Stimulated activated CD4-positive, alpha-beta T cell treated with anti-CD3 and anti-CD28 coated beads, Interleukin-12 subunit alpha, Interleukin-12 subunit beta, amount 100 ng/mL, for 4 hours (primary cell): ENCODE measurements around the gene BARX1.
"Not testable (repeated sequence)": the region's sequence is repeated elsewhere in the genome, so short reads cannot be mapped to it uniquely, and the experiment has no call there.

Experiments used
- DNase-seq: peaks from one replicate; pipeline ENCODE4 v3.0.0-alpha.2; 2020

BARX1 gene

GRCh38 chr9:93955111-93955980 lies at the start of gene BARX1:
TSS of gene BARX1 (minus strand) at chr9:93955355. CDS start at chr9:93955146, 209 bp downstream.
- DNase-seq: no peak

GRCh38 chr9:94002316-94003140 lies 47.4 kb upstream of the BARX1 start:
- no peak for DNase-seq

- DNase-seq: no peak
Measured at GRCh38 chr9:93996863-93997262, 41.7 kb upstream of the BARX1 start.

- no peak for DNase-seq
Measured at GRCh38 chr9:93996367-93996766, 41.2 kb upstream of the BARX1 start.

GRCh38 chr9:93994545-93994944 lies 39.4 kb upstream of the BARX1 start:
- DNase-seq: no peak

- DNase-seq: no peak
Measured at GRCh38 chr9:93994132-93994531, 39.0 kb upstream of the BARX1 start.

GRCh38 chr9:93992830-93993229 lies 37.7 kb upstream of the BARX1 start:
- DNase-seq: no peak

GRCh38 chr9:93990448-93990847 lies 35.3 kb upstream of the BARX1 start:
- DNase-seq: no peak

- no peak for DNase-seq
Measured at GRCh38 chr9:93988056-93988455, 32.9 kb upstream of the BARX1 start.

GRCh38 chr9:93984860-93985259 lies 29.7 kb upstream of the BARX1 start:
- no peak for DNase-seq

GRCh38 chr9:93983875-93984274 lies 28.7 kb upstream of the BARX1 start:
- no peak for DNase-seq

- no peak for DNase-seq
Measured at GRCh38 chr9:93979721-93980120, 24.6 kb upstream of the BARX1 start.

GRCh38 chr9:93978551-93978950 lies 23.4 kb upstream of the BARX1 start:
- no peak for DNase-seq

GRCh38 chr9:93976973-93977372 lies 21.8 kb upstream of the BARX1 start:
- DNase-seq: no peak

- no peak for DNase-seq
Measured at GRCh38 chr9:93976081-93976480, 20.9 kb upstream of the BARX1 start.

GRCh38 chr9:93975262-93975661 lies 20.1 kb upstream of the BARX1 start:
- DNase-seq: no peak

GRCh38 chr9:93974151-93974550 lies 19.0 kb upstream of the BARX1 start:
- no peak for DNase-seq

- not testable (repeated sequence) for DNase-seq
Measured at GRCh38 chr9:93972655-93973054, 17.5 kb upstream of the BARX1 start.

- DNase-seq: no peak
Measured at GRCh38 chr9:93969328-93969661, 14.1 kb upstream of the BARX1 start.

GRCh38 chr9:93968451-93969327 lies 13.5 kb upstream of the BARX1 start:
- no peak for DNase-seq

GRCh38 chr9:93967020-93967803 lies 12.1 kb upstream of the BARX1 start:
- no peak for DNase-seq
